Ectodermal cell (in vitro differentiated cells): Measurements from ENCODE around the gene VSIG8.

ENCODE experiments used
- H3K27ac ChIP-seq: 2 replicates; pipeline ENCODE4 v1.7.0; 2013; ENCODE audit warnings: mild to moderate bottlenecking, low read depth, low read length; ENCODE audit not compliant: insufficient read depth, poor library complexity, severe bottlenecking
- H3K27me3 ChIP-seq: 2 replicates; pipeline ENCODE4 v1.7.0; 2013; ENCODE audit warnings: mild to moderate bottlenecking, low read length; ENCODE audit not compliant: insufficient read depth, control insufficient read depth, poor library complexity, severe bottlenecking
- H3K36me3 ChIP-seq: one replicate; pipeline ENCODE4 v1.7.0; 2013; ENCODE audit warnings: low read length; ENCODE audit not compliant: control insufficient read depth, insufficient read depth
- H3K4me1 ChIP-seq: one replicate; pipeline ENCODE4 v1.7.0; 2013; ENCODE audit warnings: low read length; ENCODE audit not compliant: control insufficient read depth, insufficient read depth
- H3K4me3 ChIP-seq: 2 replicates; pipeline ENCODE4 v1.7.0; 2013; ENCODE audit warnings: low read depth, low read length, control low read depth; ENCODE audit not compliant: insufficient read depth
- H3K9me3 ChIP-seq: 2 replicates; pipeline ENCODE4 v1.7.0; 2013; ENCODE audit warnings: mild to moderate bottlenecking, low read length, moderate library complexity; ENCODE audit not compliant: control insufficient read depth
- WGBS, 2 experiments: methylation state at CpG; one replicate each; pipeline ENCODE4 v1.1.7; 2013; ENCODE audit warnings: missing lambda C conversion rate in 2 of 2; 5-methylcytosine and 5-hydroxymethylcytosine counted together

The VSIG8 gene

DNA sequence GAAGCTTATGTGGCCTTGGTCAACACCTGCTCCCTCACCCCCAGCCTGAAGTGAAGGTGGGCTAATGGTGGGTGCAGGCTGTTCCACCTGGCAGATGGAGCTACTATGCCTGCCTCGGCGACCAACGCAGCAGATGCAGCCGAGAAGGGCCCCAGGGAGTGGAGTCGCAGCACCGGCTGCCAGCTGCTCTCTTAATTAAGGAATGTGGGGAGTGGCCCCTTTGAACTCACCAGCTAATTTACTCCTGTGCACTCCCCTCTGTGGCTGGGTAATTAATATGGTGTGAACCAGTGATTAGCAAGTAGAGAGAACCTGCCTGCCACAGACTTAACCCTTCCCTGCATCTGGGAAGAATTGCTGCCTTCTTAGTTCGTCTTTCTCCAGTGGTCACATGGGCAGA lies 39.1 kb downstream of the VSIG8 start:
- Histone ChIP-seq H3K9me3 (no peaks in the 10 kb centered on the region), H3K4me3 (no peak overlapping the region), H3K36me3 (no peaks in the 10 kb centered on the region), H3K27ac (no peak overlapping the region), H3K27me3 (no peaks in the 10 kb centered on the region), H3K4me1 (peaks cover 5% of the 10 kb centered on the region)
- WGBS, 2 experiments, result 20 to 37% methylated on average over 7 of the region's 7 CpGs

GRCh38 chr1:159821171-159821867 lies 41.1 kb downstream of the VSIG8 start:
- H3K27ac ChIP-seq, result no peak overlapping the region
- H3K27me3 ChIP-seq, result no peaks in the 10 kb centered on the region
- H3K4me1 ChIP-seq, result peaks cover 5% of the 10 kb centered on the region
- no peaks in the 10 kb centered on the region for H3K9me3 ChIP-seq
- H3K4me3 ChIP-seq, result no peak overlapping the region
- WGBS, 2 experiments, result 86 to 87% methylated on average over 9 of the region's 9 CpGs
- H3K36me3 ChIP-seq, result no peaks in the 10 kb centered on the region

DNA sequence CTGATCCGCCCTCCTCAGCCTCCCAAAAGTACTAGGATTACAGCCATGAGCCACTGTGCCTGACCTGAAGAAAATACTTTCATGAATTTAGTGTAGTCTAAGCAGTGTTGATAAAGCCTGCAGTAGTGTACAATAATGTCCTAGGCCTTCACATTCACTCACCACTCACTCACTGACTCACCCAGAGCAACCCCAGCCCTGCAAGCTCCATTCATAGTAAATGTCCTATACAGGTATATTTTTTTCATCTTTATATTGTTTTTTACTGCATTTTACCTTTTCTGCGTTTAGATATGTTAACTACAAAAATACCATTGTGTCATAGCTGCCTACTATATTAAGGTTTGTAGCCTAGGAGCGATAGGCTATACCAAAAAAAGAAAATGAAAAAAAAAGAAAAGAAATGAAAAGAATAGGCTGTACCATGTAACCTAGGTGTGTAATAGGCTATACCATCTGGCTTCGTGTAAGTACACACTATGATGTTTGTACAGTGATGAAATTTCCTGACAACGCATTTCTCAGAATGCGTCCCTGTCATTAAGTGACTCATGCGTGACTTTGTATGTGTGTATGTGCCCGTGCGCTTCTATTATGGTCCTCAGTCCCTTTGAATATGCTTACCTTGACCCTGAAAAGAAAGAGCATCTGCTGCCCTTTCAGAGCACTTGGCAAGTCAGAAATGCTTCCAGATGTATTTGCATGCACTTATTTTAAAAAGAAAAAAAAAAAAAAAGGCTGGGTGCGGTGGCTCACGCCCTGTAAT lies 45.0 kb downstream of the VSIG8 start:
- Histone ChIP-seq H3K27me3 (no peaks in the 10 kb centered on the region), H3K9me3 (no peaks in the 10 kb centered on the region), H3K36me3 (no peaks in the 10 kb centered on the region), H3K4me1 (no peaks in the 10 kb centered on the region), H3K27ac (no peak overlapping the region), H3K4me3 (no peak overlapping the region)
- WGBS, 2 experiments, result 94 to 95% methylated on average over 10 of the region's 11 CpGs

DNA sequence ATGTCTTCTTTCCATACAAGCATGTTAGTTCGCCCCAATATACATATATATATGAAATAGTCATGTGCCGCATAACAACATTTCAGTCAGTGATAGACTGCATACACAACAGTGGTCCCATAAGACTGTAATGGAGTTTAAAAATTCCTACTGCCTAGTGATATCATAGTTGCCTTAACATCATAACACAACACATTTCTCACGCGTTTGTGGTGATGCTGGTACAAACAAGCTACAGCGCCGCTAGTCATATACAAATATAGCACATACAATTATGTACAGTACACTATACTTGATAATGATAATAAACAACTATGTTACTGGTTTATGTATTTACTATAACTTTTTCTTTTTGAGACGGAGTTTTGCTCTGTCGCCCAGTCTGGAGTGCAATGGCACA lies 46.5 kb downstream of the VSIG8 start:
- Histone ChIP-seq H3K9me3 (no peaks in the 10 kb centered on the region), H3K27ac (no peak overlapping the region), H3K36me3 (no peaks in the 10 kb centered on the region), H3K4me1 (no peaks in the 10 kb centered on the region), H3K27me3 (no peaks in the 10 kb centered on the region), H3K4me3 (no peak overlapping the region)
- 93 to 97% methylated on average over 7 to 8 of the region's 8 CpGs for WGBS, 2 experiments

DNA sequence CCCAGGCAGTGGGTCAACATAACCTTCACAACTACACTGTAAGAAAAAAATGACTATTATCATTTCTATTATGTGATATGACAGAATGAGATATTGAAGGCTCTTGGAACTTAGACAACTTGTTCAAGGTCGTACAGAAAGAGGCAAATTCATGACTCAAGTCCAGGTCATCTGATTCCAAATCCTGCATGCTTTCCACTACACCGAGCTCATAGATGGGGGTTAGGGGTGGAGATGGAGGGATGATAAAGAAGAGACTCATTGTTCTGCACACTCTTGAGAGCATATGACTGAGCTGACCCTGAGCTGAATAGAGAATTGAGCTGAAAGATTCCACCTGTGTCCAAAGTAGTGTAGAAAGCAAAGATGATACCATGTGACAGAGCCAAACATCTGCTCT lies 57.5 kb downstream of the VSIG8 start:
- no peaks in the 10 kb centered on the region for H3K27me3 ChIP-seq
- H3K4me3 ChIP-seq, result no peak overlapping the region
- H3K36me3 ChIP-seq, result no peaks in the 10 kb centered on the region
- no peak overlapping the region for H3K27ac ChIP-seq
- H3K4me1 ChIP-seq, result no peaks in the 10 kb centered on the region
- no peaks in the 10 kb centered on the region for H3K9me3 ChIP-seq
- 89 to 94% methylated on average over 2 of the region's 2 CpGs for WGBS, 2 experiments
